SK-N-SH (cell line): ENCODE data around the gene ERCC2. TPM values are rescaled to one million over a fixed set of nuclear protein-coding genes. Genes with fewer than 3 reads are reported as not detected.

Experiments
- CTCF ChIA-PET: fragments of 300-600, 350-600 bp; formaldehyde crosslinking; extraction: SDS; loops from one replicate; lab custom pipeline; 2021; lab: Yijun Ruan, JAX
- POLR2A ChIA-PET: fragments of 350-600 bp; sonication (Branson Sonifier 250); formaldehyde crosslinking; extraction: SDS; loops from one replicate; lab custom pipeline; 2020; ENCODE audit warnings: antibody characterized with exemption, inconsistent platforms; lab: Yijun Ruan, JAX
- DNase-seq: peaks from one replicate; pipeline ENCODE4 v3.0.0; 2012
- H2AFZ ChIP-seq: fragments of 200-600 bp; sonication (generic); 2 replicates; pipeline ENCODE4 v1.8.1; 2016; ENCODE audit warnings: antibody characterized with exemption, mild to moderate bottlenecking, low read depth
- H3F3A ChIP-seq: fragments of 200-600 bp; sonication (generic); replicated peaks from 2 replicates; pipeline ENCODE3; 2016; ENCODE audit warnings: antibody characterized with exemption, mild to moderate bottlenecking; ENCODE audit not compliant: insufficient read depth
- H3K27ac ChIP-seq, 2 experiments: fragments of 200-500 bp in 1 of 2; fragments of 200-600 bp in 1 of 2; sonication (Bioruptor generic) in 1 of 2; sonication (generic), shearing (Covaris generic) in 1 of 2; 2 replicates each; pipeline versions ENCODE4 v1.5.1 to v1.6.1; 2014 to 2016; ENCODE audit warnings: low read depth in 2 of 2, inconsistent platforms in 1 of 2, low read length in 1 of 2, mild to moderate bottlenecking in 1 of 2, mixed read lengths in 1 of 2
- H3K27me3 ChIP-seq: fragments of 200-600 bp; sonication (generic), shearing (Covaris generic); 2 replicates; pipeline ENCODE4 v1.6.1; 2016; ENCODE audit warnings: mixed run types; ENCODE audit not compliant: insufficient read depth
- H3K36me3 ChIP-seq, 2 experiments: fragments of 200-500 bp in 1 of 2; fragments of 200-600 bp in 1 of 2; sonication (Bioruptor generic) in 1 of 2; sonication (generic) in 1 of 2; replicated peaks in 1 of 2; 2 replicates each; pipeline versions ENCODE3 to v1.5.1; 2014 to 2016; ENCODE audit warnings: low read length in 1 of 2, mild to moderate bottlenecking in 1 of 2; ENCODE audit not compliant: insufficient read depth in 2 of 2, control insufficient read depth in 1 of 2
- H3K4me1 ChIP-seq, 2 experiments: fragments of 200-500 bp in 1 of 2; fragments of 200-600 bp in 1 of 2; sonication (Bioruptor generic) in 1 of 2; sonication (generic), shearing (Covaris generic) in 1 of 2; 2 replicates each; pipeline versions ENCODE4 v1.5.1 to v1.6.1; 2014 to 2016; ENCODE audit warnings: low read depth in 1 of 2, low read length in 1 of 2, mixed run types in 1 of 2; ENCODE audit not compliant: insufficient read depth in 2 of 2, control insufficient read depth in 1 of 2
- H3K4me2 ChIP-seq: fragments of 200-600 bp; sonication (generic), shearing (Covaris generic); 2 replicates; pipeline ENCODE4 v1.6.1; 2017; ENCODE audit warnings: mixed run types
- H3K4me3 ChIP-seq, 2 experiments: fragments of 200-500 bp in 1 of 2; fragments of 200-600 bp in 1 of 2; sonication (Bioruptor generic) in 1 of 2; sonication (generic), shearing (Covaris generic) in 1 of 2; 2 replicates each; pipeline versions ENCODE4 v1.5.1 to v1.8.1; 2014 to 2016; ENCODE audit warnings: low read depth in 2 of 2, inconsistent platforms in 1 of 2, low read length in 1 of 2, mild to moderate bottlenecking in 1 of 2, mixed read lengths in 1 of 2, moderate library complexity in 1 of 2
- H3K79me2 ChIP-seq: fragments of 200-600 bp; sonication (generic); 2 replicates; pipeline ENCODE4 v1.8.1; 2017; ENCODE audit warnings: mild to moderate bottlenecking; ENCODE audit not compliant: insufficient read depth
- H3K9ac ChIP-seq: fragments of 200-600 bp; sonication (generic); 2 replicates; pipeline ENCODE4 v1.6.1; 2017; ENCODE audit warnings: mixed run types
- H3K9me2 ChIP-seq: fragments of 200-600 bp; sonication (generic); 2 replicates; pipeline ENCODE4 v1.6.1; 2017; ENCODE audit warnings: mixed run types
- H3K9me3 ChIP-seq: fragments of 200-600 bp; sonication (generic); 2 replicates; pipeline ENCODE4 v1.6.1; 2017; ENCODE audit warnings: mixed run types, mild to moderate bottlenecking, moderate library complexity
- H4K20me1 ChIP-seq: fragments of 200-600 bp; sonication (generic); 2 replicates; pipeline ENCODE4 v1.6.1; 2017; ENCODE audit warnings: mild to moderate bottlenecking, mixed run types; ENCODE audit not compliant: insufficient read depth
- CHD2 ChIP-seq: fragments of 150-350 bp; IDR thresholded peaks from 2 replicates; pipeline ENCODE4 v1.6.1; 2018; ENCODE audit warnings: low read length; ENCODE audit not compliant: partially characterized antibody
- ELF1 ChIP-seq: IDR thresholded peaks from 2 replicates; pipeline ENCODE4 v1.4.0; 2012
- FOSL2 ChIP-seq: IDR thresholded peaks from 2 replicates; pipeline ENCODE4 v1.4.0; 2012; ENCODE audit warnings: low read depth, mild to moderate bottlenecking, moderate library complexity, borderline replicate concordance
- FOXJ3 ChIP-seq: sonication (generic); formaldehyde crosslinking; IDR thresholded peaks from 2 replicates; pipeline ENCODE4 v1.5.1; 2020; ENCODE audit warnings: mild to moderate bottlenecking, missing genetic modification reagents
- FOXM1 ChIP-seq: IDR thresholded peaks from 2 replicates; pipeline ENCODE4 v1.4.0; 2012; ENCODE audit warnings: low read depth, mild to moderate bottlenecking
- GABPA ChIP-seq: IDR thresholded peaks from 2 replicates; pipeline ENCODE4 v1.4.0; 2012; ENCODE audit warnings: low read depth, mild to moderate bottlenecking
- JUND ChIP-seq: IDR thresholded peaks from 2 replicates; pipeline ENCODE4 v1.4.0; 2012
- NFIC ChIP-seq: IDR thresholded peaks from 2 replicates; pipeline ENCODE4 v1.4.0; 2012; ENCODE audit warnings: borderline replicate concordance
- NRF1 ChIP-seq: IDR thresholded peaks from 2 replicates; pipeline ENCODE4 v1.6.1; 2012; ENCODE audit warnings: low read depth, mild to moderate bottlenecking, low read length
- POLR2AphosphoS5 ChIP-seq: IDR thresholded peaks from 2 replicates; pipeline ENCODE4 v1.6.1; 2012; ENCODE audit warnings: low read depth, low read length
- RFX5 ChIP-seq: IDR thresholded peaks from 2 replicates; pipeline ENCODE4 v1.6.1; 2012; ENCODE audit warnings: mild to moderate bottlenecking, improper control_type of control experiment, low read length
- SMC3 ChIP-seq: IDR thresholded peaks from 2 replicates; pipeline ENCODE4 v1.6.1; 2012; ENCODE audit warnings: low read depth, low read length, improper control_type of control experiment
- TEAD4 ChIP-seq: IDR thresholded peaks from 2 replicates; pipeline ENCODE4 v1.4.0; 2012; ENCODE audit warnings: mild to moderate bottlenecking, borderline replicate concordance; ENCODE audit not compliant: insufficient read depth
- YY1 ChIP-seq: IDR thresholded peaks from 2 replicates; pipeline ENCODE4 v1.4.0; 2012; ENCODE audit warnings: low read depth, mild to moderate bottlenecking
- WGBS: methylation state at CpG from one replicate; pipeline ENCODE4 v1.1.6; 2017; ENCODE audit warnings: low lambda C conversion rate; 5-methylcytosine and 5-hydroxymethylcytosine counted together
- polyA plus RNA-seq, 3 experiments: library from polyadenylated mRNA; depleted of rRNA; stranded (reverse); fragments of >200 nt; gene quantifications; 2 replicates each; pipeline ENCODE4 v1.2.3, GENCODE V29; 2012
- TF ChIP-seq, protein P1 (sequence below): fragments of 150-350 bp; IDR thresholded peaks from 2 replicates; pipeline ENCODE4 v1.6.1; 2017; ENCODE audit warnings: antibody characterized with exemption, low read length, low read depth, borderline replicate concordance
- TF ChIP-seq, protein P2 (sequence below): IDR thresholded peaks from 2 replicates; pipeline ENCODE4 v1.4.0; 2012; ENCODE audit warnings: low read depth, borderline replicate concordance
- TF ChIP-seq, protein P3 (sequence below): IDR thresholded peaks from 2 replicates; pipeline ENCODE4 v1.6.1; 2012; ENCODE audit warnings: mild to moderate bottlenecking, low read depth, low read length, moderate library complexity
- TF ChIP-seq, protein P4 (sequence below): IDR thresholded peaks from 2 replicates; pipeline ENCODE4; 2012
- TF ChIP-seq, protein P5 (sequence below): IDR thresholded peaks from 2 replicates; pipeline ENCODE4 v1.4.0; 2012; ENCODE audit warnings: low read depth

The ERCC2 gene
- polyA plus RNA-seq, 1 of the 3 experiments (the other 2 are of a cell fraction), result 72.8 TPM

DNA sequence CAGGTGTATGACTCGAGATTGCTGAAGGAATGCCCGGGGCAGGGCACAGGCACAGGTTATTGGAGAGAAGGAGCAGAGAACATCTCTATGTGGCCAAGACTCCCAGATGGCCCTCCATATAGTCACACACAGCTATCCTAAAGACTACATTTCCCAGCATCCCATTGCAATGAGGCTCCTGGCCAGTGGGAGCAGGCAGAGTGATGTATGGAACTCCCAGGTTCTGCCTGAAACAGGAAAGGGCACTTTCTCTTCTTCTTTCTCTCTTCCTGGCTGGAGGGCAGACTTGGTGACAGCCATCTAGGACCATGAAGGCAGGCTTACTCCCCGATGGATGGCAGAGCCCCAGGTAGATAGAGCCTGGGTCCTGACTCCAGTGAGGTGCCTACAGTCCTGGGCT lies 21.0 kb upstream of the ERCC2 start:
- no peaks in the 10 kb centered on the region for H4K20me1 ChIP-seq
- H3K4me1 ChIP-seq, result no peaks in the 10 kb centered on the region; a peak in 1 of 4 replicates
- no peaks in the 10 kb centered on the region for H3K27me3 ChIP-seq
- 62% methylated on average over 3 of the region's 3 CpGs for WGBS
- POLR2A ChIA-PET, result interaction anchor here (0.6 kb wide), 1 partner anchor 183 kb away, joined by 3 read pairs; no protein-coding TSS in a partner anchor
- no peaks in the 10 kb centered on the region for H3K9me2 ChIP-seq
- no peaks in the 10 kb centered on the region for H3K79me2 ChIP-seq
- CTCF ChIA-PET, result interaction anchor here (0.6 kb wide), 1 partner anchor 11 kb away, joined by 3 read pairs; no protein-coding TSS in a partner anchor
- TF ChIP-seq FOSL2, result no peak
- TF ChIP-seq, protein P1, sequence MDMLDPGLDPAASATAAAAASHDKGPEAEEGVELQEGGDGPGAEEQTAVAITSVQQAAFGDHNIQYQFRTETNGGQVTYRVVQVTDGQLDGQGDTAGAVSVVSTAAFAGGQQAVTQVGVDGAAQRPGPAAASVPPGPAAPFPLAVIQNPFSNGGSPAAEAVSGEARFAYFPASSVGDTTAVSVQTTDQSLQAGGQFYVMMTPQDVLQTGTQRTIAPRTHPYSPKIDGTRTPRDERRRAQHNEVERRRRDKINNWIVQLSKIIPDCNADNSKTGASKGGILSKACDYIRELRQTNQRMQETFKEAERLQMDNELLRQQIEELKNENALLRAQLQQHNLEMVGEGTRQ, result no peak
- no peak for TF ChIP-seq POLR2AphosphoS5
- TF ChIP-seq, protein P2, sequence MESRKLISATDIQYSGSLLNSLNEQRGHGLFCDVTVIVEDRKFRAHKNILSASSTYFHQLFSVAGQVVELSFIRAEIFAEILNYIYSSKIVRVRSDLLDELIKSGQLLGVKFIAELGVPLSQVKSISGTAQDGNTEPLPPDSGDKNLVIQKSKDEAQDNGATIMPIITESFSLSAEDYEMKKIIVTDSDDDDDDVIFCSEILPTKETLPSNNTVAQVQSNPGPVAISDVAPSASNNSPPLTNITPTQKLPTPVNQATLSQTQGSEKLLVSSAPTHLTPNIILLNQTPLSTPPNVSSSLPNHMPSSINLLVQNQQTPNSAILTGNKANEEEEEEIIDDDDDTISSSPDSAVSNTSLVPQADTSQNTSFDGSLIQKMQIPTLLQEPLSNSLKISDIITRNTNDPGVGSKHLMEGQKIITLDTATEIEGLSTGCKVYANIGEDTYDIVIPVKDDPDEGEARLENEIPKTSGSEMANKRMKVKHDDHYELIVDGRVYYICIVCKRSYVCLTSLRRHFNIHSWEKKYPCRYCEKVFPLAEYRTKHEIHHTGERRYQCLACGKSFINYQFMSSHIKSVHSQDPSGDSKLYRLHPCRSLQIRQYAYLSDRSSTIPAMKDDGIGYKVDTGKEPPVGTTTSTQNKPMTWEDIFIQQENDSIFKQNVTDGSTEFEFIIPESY, result no peak
- no peak for TF ChIP-seq CHD2
- TF ChIP-seq YY1, result no peak
- no peak for TF ChIP-seq TEAD4
- H3K9me3 ChIP-seq, result no peaks in the 10 kb centered on the region
- DNase-seq, result peak; percentile 71
- no peak overlapping the region for H3K4me3 ChIP-seq
- H3K4me2 ChIP-seq, result no peak overlapping the region
- no peak overlapping the region for H3K27ac ChIP-seq
- peaks cover 0 to 8% of the 10 kb centered on the region in 2 experiments for H3K36me3 ChIP-seq
- no peak overlapping the region for H3K9ac ChIP-seq
- no peak overlapping the region for H2AFZ ChIP-seq
- peaks cover 9% of the 10 kb centered on the region for H3F3A ChIP-seq

DNA sequence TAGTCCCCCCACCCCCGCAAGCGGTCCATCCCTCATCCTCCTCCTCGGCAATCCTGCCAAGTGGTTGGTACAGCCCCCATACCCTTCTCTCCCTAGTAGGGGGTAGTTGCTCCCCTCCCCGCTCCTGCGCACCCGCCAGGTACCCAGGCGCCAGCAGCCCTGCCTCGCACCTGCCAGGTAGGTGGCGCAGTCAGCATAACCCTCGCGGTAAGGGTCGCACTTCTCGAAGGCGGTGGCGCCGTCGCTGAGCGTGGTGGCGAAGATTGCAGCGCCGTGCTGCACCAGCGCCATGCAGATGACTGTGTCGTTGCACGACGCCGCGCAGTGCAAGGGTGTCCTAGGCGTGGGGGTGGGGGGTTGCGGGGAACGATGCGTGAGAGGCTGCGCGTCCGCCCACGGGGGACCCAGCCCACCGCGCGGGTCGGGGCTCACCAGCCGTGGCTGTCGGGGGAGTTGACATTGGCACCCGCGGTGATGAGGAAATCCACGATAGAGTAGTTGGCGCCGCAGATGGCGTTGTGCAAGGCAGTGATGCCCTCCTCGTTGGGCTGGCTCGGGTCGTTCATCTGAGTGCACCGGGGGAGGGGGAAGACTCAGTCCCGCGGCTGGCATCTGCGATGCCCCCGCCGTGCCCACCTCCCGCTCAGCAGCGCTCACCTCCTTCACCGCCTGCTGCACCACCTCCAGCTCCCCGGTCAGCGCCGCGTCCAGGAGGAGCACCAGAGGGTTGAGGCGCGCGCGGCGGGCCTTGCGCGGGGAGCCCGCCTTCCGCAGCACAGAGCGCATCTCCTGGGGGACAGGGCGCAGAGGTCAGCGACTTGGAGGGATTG lies 15.2 kb upstream of the ERCC2 start:
- Histone ChIP-seq H3K79me2 (no peaks in the 10 kb centered on the region), H3K27me3 (no peaks in the 10 kb centered on the region), H3K4me2 (no peak overlapping the region), H3K27ac (no peak overlapping the region), H3F3A (peaks cover 18% of the 10 kb centered on the region), H3K36me3 (peaks cover 0 to 11% of the 10 kb centered on the region in 2 experiments), H3K9ac (no peak overlapping the region), H3K9me2 (no peaks in the 10 kb centered on the region), H3K4me1 (peaks cover 0 to 7% of the 10 kb centered on the region in 2 experiments; a peak in 1 of 4 replicates), H3K9me3 (no peaks in the 10 kb centered on the region), H4K20me1 (no peaks in the 10 kb centered on the region), H3K4me3 (no peak overlapping the region), H2AFZ (no peak overlapping the region)
- ChIA-PET CTCF (interaction anchor here (1.1 to 2.1 kb wide), 4 partner anchors 12 to 100 kb away, joined by 3 to 4 read pairs (median 4); partner anchors contain the start of gene PPP1R13L), POLR2A (no interaction called here)
- peak; percentile 57 for DNase-seq
- WGBS, result 66% methylated on average over 56 of the region's 75 CpGs
- TF ChIP-seq JUND (no peak), ELF1 (no peak), FOXJ3 (CRISPR knock-in tag) (no peak), SMC3 (no peak), NRF1 (no peak), FOXM1 (no peak), GABPA (no peak), RFX5 (no peak), NFIC (no peak), FOSL2 (no peak)
- TF ChIP-seq, protein P3, sequence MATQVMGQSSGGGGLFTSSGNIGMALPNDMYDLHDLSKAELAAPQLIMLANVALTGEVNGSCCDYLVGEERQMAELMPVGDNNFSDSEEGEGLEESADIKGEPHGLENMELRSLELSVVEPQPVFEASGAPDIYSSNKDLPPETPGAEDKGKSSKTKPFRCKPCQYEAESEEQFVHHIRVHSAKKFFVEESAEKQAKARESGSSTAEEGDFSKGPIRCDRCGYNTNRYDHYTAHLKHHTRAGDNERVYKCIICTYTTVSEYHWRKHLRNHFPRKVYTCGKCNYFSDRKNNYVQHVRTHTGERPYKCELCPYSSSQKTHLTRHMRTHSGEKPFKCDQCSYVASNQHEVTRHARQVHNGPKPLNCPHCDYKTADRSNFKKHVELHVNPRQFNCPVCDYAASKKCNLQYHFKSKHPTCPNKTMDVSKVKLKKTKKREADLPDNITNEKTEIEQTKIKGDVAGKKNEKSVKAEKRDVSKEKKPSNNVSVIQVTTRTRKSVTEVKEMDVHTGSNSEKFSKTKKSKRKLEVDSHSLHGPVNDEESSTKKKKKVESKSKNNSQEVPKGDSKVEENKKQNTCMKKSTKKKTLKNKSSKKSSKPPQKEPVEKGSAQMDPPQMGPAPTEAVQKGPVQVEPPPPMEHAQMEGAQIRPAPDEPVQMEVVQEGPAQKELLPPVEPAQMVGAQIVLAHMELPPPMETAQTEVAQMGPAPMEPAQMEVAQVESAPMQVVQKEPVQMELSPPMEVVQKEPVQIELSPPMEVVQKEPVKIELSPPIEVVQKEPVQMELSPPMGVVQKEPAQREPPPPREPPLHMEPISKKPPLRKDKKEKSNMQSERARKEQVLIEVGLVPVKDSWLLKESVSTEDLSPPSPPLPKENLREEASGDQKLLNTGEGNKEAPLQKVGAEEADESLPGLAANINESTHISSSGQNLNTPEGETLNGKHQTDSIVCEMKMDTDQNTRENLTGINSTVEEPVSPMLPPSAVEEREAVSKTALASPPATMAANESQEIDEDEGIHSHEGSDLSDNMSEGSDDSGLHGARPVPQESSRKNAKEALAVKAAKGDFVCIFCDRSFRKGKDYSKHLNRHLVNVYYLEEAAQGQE, result no peak
- TF ChIP-seq, protein P4, sequence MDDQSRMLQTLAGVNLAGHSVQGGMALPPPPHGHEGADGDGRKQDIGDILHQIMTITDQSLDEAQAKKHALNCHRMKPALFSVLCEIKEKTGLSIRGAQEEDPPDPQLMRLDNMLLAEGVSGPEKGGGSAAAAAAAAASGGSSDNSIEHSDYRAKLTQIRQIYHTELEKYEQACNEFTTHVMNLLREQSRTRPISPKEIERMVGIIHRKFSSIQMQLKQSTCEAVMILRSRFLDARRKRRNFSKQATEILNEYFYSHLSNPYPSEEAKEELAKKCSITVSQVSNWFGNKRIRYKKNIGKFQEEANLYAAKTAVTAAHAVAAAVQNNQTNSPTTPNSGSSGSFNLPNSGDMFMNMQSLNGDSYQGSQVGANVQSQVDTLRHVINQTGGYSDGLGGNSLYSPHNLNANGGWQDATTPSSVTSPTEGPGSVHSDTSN, result no peak
- TF ChIP-seq, protein P5, sequence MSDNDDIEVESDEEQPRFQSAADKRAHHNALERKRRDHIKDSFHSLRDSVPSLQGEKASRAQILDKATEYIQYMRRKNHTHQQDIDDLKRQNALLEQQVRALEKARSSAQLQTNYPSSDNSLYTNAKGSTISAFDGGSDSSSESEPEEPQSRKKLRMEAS, result no peak
